Stomach (tissue), 9 donors: ENCODE results near the gene TMEM138. TPM values are rescaled to one million over a fixed set of nuclear protein-coding genes. Genes with fewer than 3 reads are reported as not detected.

Source experiments
- DNase-seq, 2 donors: peaks; one replicate each; pipeline versions ENCODE4 v3.0.0 to v3.0.0-alpha.2; 2013 to 2019
- H3K27ac ChIP-seq, 5 donors: fragments of 200-600 bp in 4 of 5; sonication (generic) in 4 of 5; one replicate each; pipeline ENCODE4 v1.5.1; 2013 to 2019; ENCODE audit warnings: mild to moderate bottlenecking in 1 of 5, moderate library complexity in 1 of 5
- H3K27me3 ChIP-seq, 3 donors: fragments of 200-600 bp; sonication (generic); one replicate each; pipeline ENCODE4 v1.5.1; 2017 to 2019; ENCODE audit warnings: mixed run types in 1 of 3
- H3K36me3 ChIP-seq, 4 donors: fragments of 200-600 bp; sonication (generic); 1 replicate in 3 of 4; 2 replicates in 1 of 4; pipeline ENCODE4 v1.5.1; 2016 to 2019
- H3K4me1 ChIP-seq, 4 donors: fragments of 200-600 bp; sonication (generic); one replicate each; pipeline ENCODE4 v1.5.1; 2016 to 2019
- H3K4me3 ChIP-seq, 4 donors: fragments of 200-600 bp; sonication (generic) in 3 of 4; one replicate each; pipeline ENCODE4 v1.5.1; 2016 to 2019; ENCODE audit warnings: mild to moderate bottlenecking in 1 of 4
- H3K9me3 ChIP-seq, 4 donors: fragments of 200-600 bp; sonication (generic); one replicate each; pipeline ENCODE4 v1.5.1; 2016 to 2019
- CTCF ChIP-seq, 7 experiments: fragments of 450-650 bp in 4 of 7; fragments of 200-600 bp in 3 of 7; sonication (generic) in 3 of 7; IDR thresholded peaks; one replicate each; pipeline ENCODE4 v1.5.1; 2016 to 2019; ENCODE audit warnings: antibody characterized with exemption in 7 of 7, control low read depth in 2 of 7, mild to moderate bottlenecking in 1 of 7
- EP300 ChIP-seq: sonication (generic); formaldehyde crosslinking; IDR thresholded peaks from one replicate; pipeline ENCODE4 v1.6.1; 2017; ENCODE audit warnings: antibody characterized with exemption
- POLR2A ChIP-seq, 4 donors: fragments of 450-650 bp; IDR thresholded peaks; one replicate each; pipeline ENCODE4 v1.6.1; 2016; ENCODE audit warnings: antibody characterized with exemption in 4 of 4, control low read depth in 2 of 4, mild to moderate bottlenecking in 1 of 4, moderate library complexity in 1 of 4
- POLR2AphosphoS5 ChIP-seq, 3 donors: sonication (generic); formaldehyde crosslinking; IDR thresholded peaks; one replicate each; pipeline ENCODE4 v1.6.1; 2016; ENCODE audit warnings: antibody characterized with exemption in 3 of 3
- WGBS, 5 donors: extraction: QIAGEN DNeasy Blood & Tissue Kit in 3 of 5; methylation state at CpG; one replicate each; pipeline versions ENCODE4 v1.1.5 to v1.1.7; 2013 to 2018; 5-methylcytosine and 5-hydroxymethylcytosine counted together
- intact Hi-C: fragments of 100-400 bp; cut with DNase I; formaldehyde crosslinking; loops from one replicate; pipeline ENCODE4 v1.15.1; 2023; ENCODE audit warnings: low total_unique reads
- polyA plus RNA-seq, 3 donors: library from polyadenylated mRNA; stranded (reverse); fragments of 200-250 nt; gene quantifications; one replicate each; pipeline ENCODE4 v1.2.3, GENCODE V29; 2013
- total RNA-seq, 5 donors: library from RNA; depleted of rRNA; stranded (reverse); fragments of >200 nt; gene quantifications; one replicate each; pipeline versions ENCODE4 v1.1.0 to v1.2.3, GENCODE V29; 2014 to 2016
- donor health status: healthy with polysubstance abuse.
- donor health status: Bipolar disorder and iron deficiency.
- donor health status: healthy.

Gene TMEM138
- total and polyA plus RNA-seq, 8 donors: 12.2 to 190 (median 23.4) TPM

- Histone ChIP-seq H3K4me1 (peaks cover 0 to 8% (median 0%) of the 10 kb centered on the region in 4 donors), H3K36me3 (peaks cover 51 to 73% (median 65%) of the 10 kb centered on the region in 4 donors), H3K27ac (no peak overlapping the region), H3K27me3 (no peaks in the 10 kb centered on the region), H3K4me3 (no peak overlapping the region), H3K9me3 (no peaks in the 10 kb centered on the region)
- DNase-seq: peak in 1 of 2 donors; percentile 52
- no peak for TF ChIP-seq EP300
- TF ChIP-seq POLR2AphosphoS5 (IDR thresholded peaks at IDR 0.05): peak in 1 of 3 donors; percentile 15
- 76 to 91% (median 85%) methylated on average over 9 of the region's 9 CpGs for WGBS, 5 donors
- intact Hi-C loops: no loop called here
Observed at GRCh38 chr11:61369372-61370348, 7.5 kb downstream of the TMEM138 start.

- H3K9me3 ChIP-seq: no peaks in the 10 kb centered on the region
- no peak for DNase-seq
- peaks cover 0 to 8% (median 0%) of the 10 kb centered on the region in 4 donors for H3K4me1 ChIP-seq
- TF ChIP-seq EP300 (no peak), POLR2AphosphoS5 (IDR thresholded peaks at IDR 0.05) (no peak), POLR2A (IDR thresholded peaks at IDR 0.05) (no peak), CTCF (IDR thresholded peaks at IDR 0.05) (no peak)
- no peak overlapping the region for H3K4me3 ChIP-seq
- intact Hi-C loops: no loop called here
- peaks cover 44 to 69% (median 60%) of the 10 kb centered on the region in 4 donors for H3K36me3 ChIP-seq
- no peak overlapping the region for H3K27ac ChIP-seq
- WGBS, 5 donors: 80 to 93% (median 90%) methylated on average over 8 of the region's 8 CpGs
- H3K27me3 ChIP-seq: no peaks in the 10 kb centered on the region
Observed at GRCh38 chr11:61370349-61371005, 8.3 kb downstream of the TMEM138 start.

GRCh38 chr11:61372659-61373420 lies 10.7 kb downstream of the TMEM138 start:
- no peak overlapping the region for H3K27ac ChIP-seq
- no peaks in the 10 kb centered on the region for H3K27me3 ChIP-seq
- peaks cover 21 to 55% (median 45%) of the 10 kb centered on the region in 4 donors for H3K36me3 ChIP-seq
- H3K4me1 ChIP-seq: peaks cover 0 to 8% (median 0%) of the 10 kb centered on the region in 4 donors
- no peak overlapping the region for H3K4me3 ChIP-seq
- intact Hi-C loops: no loop called here
- no peak for DNase-seq
- TF ChIP-seq POLR2AphosphoS5 (IDR thresholded peaks at IDR 0.05) (no peak), EP300 (no peak)
- no peaks in the 10 kb centered on the region for H3K9me3 ChIP-seq
- WGBS, 5 donors: 52 to 73% (median 65%) methylated on average over 8 of the region's 8 CpGs

GRCh38 chr11:61375761-61376108 lies 13.6 kb downstream of the TMEM138 start:
- peaks cover 0 to 8% (median 1%) of the 10 kb centered on the region in 4 donors for H3K4me1 ChIP-seq
- intact Hi-C loops: no loop called here
- H3K27me3 ChIP-seq: no peaks in the 10 kb centered on the region
- TF ChIP-seq EP300 (no peak), POLR2A (IDR thresholded peaks at IDR 0.05) (no peak), CTCF (IDR thresholded peaks at IDR 0.05) (no peak), POLR2AphosphoS5 (IDR thresholded peaks at IDR 0.05) (no peak)
- H3K36me3 ChIP-seq: peaks cover 0 to 26% (median 17%) of the 10 kb centered on the region in 4 donors
- DNase-seq: no peak
- H3K4me3 ChIP-seq: no peak overlapping the region
- H3K27ac ChIP-seq: no peak overlapping the region
- no peaks in the 10 kb centered on the region for H3K9me3 ChIP-seq
- 73 to 86% (median 80%) methylated on average over 6 of the region's 6 CpGs for WGBS, 5 donors
